ENCODE data around the gene ZNF816.
A peak's percentile ranks its signal among the peaks of the same experiment; 100 is the strongest.
"Not testable (repeated sequence)": the region's sequence is repeated elsewhere in the genome, so short reads cannot be mapped to it uniquely, and the experiment has no call there.

Gene ZNF816

GRCh38 chr19:52923778-52924593 is 38.7 kb downstream of the ZNF816 start:
- peak; percentile 90 for DNase-seq

- DNase-seq: peak; percentile 94
These were observed 39.6 kb downstream of the ZNF816 start, which contains the start of gene ZNF888 for GRCh38 chr19:52922841-52923777. Gene ZNF888, minus strand, starts transcription at chr19:52923428. Its CDS starts 5,555 bp downstream, at chr19:52917873.

- no peak for DNase-seq
These were observed 45.1 kb downstream of the ZNF816 start for GRCh38 chr19:52917531-52917930.

- DNase-seq: peak; percentile 3
These were observed 52.0 kb downstream of the ZNF816 start for GRCh38 chr19:52910648-52911047.

GRCh38 chr19:52904052-52904780 is 58.5 kb downstream of the ZNF816 start:
- not testable (repeated sequence) for DNase-seq

- no peak for DNase-seq
These were observed 60.8 kb downstream of the ZNF816 start for GRCh38 chr19:52901842-52902241.
